ENCODE measurements around the gene TENM3. TPM values are rescaled to one million over a fixed set of nuclear protein-coding genes. Genes with fewer than 3 reads are reported as not detected.

The TENM3 gene
- total RNA-seq, 1 donor from 2014 or later: 11.0 TPM

- intact Hi-C loops (cut with DNase I): no loop called here
Measured at GRCh38 chr4:182778222-182778982, 535.2 kb downstream of the TENM3 start.

DNA sequence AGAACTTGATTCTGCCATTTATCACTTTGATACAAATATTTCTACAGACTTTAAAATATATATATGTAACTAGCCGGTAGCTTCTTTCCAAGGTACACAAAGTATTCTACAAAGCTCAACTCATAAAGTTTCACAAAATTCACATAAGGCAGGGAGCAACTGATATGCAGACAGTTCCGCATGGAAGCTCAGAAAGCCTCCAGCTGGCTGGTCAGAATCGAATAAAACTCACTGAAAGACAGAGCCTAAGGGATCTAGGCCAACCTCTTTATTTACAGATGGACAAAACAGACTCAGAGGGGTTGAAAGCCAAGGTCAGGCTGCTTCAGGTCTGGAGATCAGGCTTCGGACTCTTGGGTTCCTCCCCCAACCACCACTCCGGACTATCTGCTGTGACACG is 543.8 kb downstream of the TENM3 start:
- Histone ChIP-seq H3K36me3 (no peaks in the 10 kb centered on the region), H3K27me3 (no peaks in the 10 kb centered on the region), H3K9me3 (no peaks in the 10 kb centered on the region), H3K4me3 (no peak overlapping the region), H3K27ac (no peak overlapping the region), H3K4me1 (no peaks in the 10 kb centered on the region)
- intact Hi-C loops (cut with DNase I): no loop called here
- no peak for TF ChIP-seq POLR2A (IDR thresholded peaks at IDR 0.05)
- no peak for TF ChIP-seq POLR2AphosphoS5 (IDR thresholded peaks at IDR 0.05; ENCODE audit: insufficient read depth in 1 of 2, low read depth in 1 of 2)
- TF ChIP-seq, protein P1, sequence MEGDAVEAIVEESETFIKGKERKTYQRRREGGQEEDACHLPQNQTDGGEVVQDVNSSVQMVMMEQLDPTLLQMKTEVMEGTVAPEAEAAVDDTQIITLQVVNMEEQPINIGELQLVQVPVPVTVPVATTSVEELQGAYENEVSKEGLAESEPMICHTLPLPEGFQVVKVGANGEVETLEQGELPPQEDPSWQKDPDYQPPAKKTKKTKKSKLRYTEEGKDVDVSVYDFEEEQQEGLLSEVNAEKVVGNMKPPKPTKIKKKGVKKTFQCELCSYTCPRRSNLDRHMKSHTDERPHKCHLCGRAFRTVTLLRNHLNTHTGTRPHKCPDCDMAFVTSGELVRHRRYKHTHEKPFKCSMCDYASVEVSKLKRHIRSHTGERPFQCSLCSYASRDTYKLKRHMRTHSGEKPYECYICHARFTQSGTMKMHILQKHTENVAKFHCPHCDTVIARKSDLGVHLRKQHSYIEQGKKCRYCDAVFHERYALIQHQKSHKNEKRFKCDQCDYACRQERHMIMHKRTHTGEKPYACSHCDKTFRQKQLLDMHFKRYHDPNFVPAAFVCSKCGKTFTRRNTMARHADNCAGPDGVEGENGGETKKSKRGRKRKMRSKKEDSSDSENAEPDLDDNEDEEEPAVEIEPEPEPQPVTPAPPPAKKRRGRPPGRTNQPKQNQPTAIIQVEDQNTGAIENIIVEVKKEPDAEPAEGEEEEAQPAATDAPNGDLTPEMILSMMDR (IDR thresholded peaks at IDR 0.05): no peak
- DNase-seq (ENCODE audit: extremely low spot score in 2 of 2): no peak

More at GRCh38 chr4:182778222-182778982, 535.2 kb downstream of the TENM3 start:
- Histone ChIP-seq H3K9me3 (no peaks in the 10 kb centered on the region), H3K4me1 (no peaks in the 10 kb centered on the region), H3K4me3 (no peak overlapping the region), H3K36me3 (no peaks in the 10 kb centered on the region), H3K27ac (no peak overlapping the region), H3K27me3 (no peaks in the 10 kb centered on the region)
- DNase-seq (ENCODE audit: extremely low spot score in 2 of 2): no peak
- TF ChIP-seq, protein P1 (IDR thresholded peaks at IDR 0.05): no peak
- TF ChIP-seq POLR2A (IDR thresholded peaks at IDR 0.05) (no peak), POLR2AphosphoS5 (IDR thresholded peaks at IDR 0.05; ENCODE audit: insufficient read depth in 1 of 2, low read depth in 1 of 2) (no peak)

- no peaks in the 10 kb centered on the region for H3K36me3 ChIP-seq
- H3K4me3 ChIP-seq: no peak overlapping the region
- H3K9me3 ChIP-seq: no peaks in the 10 kb centered on the region
- H3K4me1 ChIP-seq: no peaks in the 10 kb centered on the region
- no peaks in the 10 kb centered on the region for H3K27me3 ChIP-seq
- no peak overlapping the region for H3K27ac ChIP-seq
- TF ChIP-seq POLR2A (IDR thresholded peaks at IDR 0.05): no peak
- TF ChIP-seq, protein P1 (IDR thresholded peaks at IDR 0.05): no peak
- TF ChIP-seq POLR2AphosphoS5 (IDR thresholded peaks at IDR 0.05; ENCODE audit: insufficient read depth in 1 of 2, low read depth in 1 of 2): no peak
- intact Hi-C loops (cut with DNase I): no loop called here
- no peak for DNase-seq (ENCODE audit: extremely low spot score in 2 of 2)
Measured at GRCh38 chr4:182788201-182788600, 545.0 kb downstream of the TENM3 start.

GRCh38 chr4:182789529-182789928 is 546.3 kb downstream of the TENM3 start:
- TF ChIP-seq POLR2AphosphoS5 (IDR thresholded peaks at IDR 0.05; ENCODE audit: insufficient read depth in 1 of 2, low read depth in 1 of 2) (no peak), POLR2A (IDR thresholded peaks at IDR 0.05) (no peak)
- TF ChIP-seq, protein P1 (IDR thresholded peaks at IDR 0.05): no peak
- Histone ChIP-seq H3K4me1 (no peaks in the 10 kb centered on the region), H3K9me3 (no peaks in the 10 kb centered on the region), H3K36me3 (no peaks in the 10 kb centered on the region), H3K4me3 (no peak overlapping the region), H3K27me3 (no peaks in the 10 kb centered on the region), H3K27ac (no peak overlapping the region)
- intact Hi-C loops (cut with DNase I): no loop called here
- DNase-seq (ENCODE audit: extremely low spot score in 2 of 2): no peak

Measured in vagina (tissue), 2 donors.